D721Med (cell line): ENCODE results near the gene CSTPP1.

Experiments
- DNase-seq: peaks from one replicate; pipeline ENCODE4 v3.0.0; 2011; ENCODE audit warnings: low spot score; ENCODE audit not compliant: insufficient read length
- FAIRE-seq: peaks from 2 replicates; lab custom pipeline; 2011; peaks lifted over from hg19 to GRCh38; lab: Jason Lieb, UNC
- TF ChIP-seq, protein P1 (sequence below): IDR thresholded peaks from 2 replicates; pipeline ENCODE4 v1.5.1; 2012; ENCODE audit warnings: mild to moderate bottlenecking, control low read depth; ENCODE audit not compliant: insufficient read depth; ENCODE audit errors: missing control alignments

CSTPP1 gene

DNA sequence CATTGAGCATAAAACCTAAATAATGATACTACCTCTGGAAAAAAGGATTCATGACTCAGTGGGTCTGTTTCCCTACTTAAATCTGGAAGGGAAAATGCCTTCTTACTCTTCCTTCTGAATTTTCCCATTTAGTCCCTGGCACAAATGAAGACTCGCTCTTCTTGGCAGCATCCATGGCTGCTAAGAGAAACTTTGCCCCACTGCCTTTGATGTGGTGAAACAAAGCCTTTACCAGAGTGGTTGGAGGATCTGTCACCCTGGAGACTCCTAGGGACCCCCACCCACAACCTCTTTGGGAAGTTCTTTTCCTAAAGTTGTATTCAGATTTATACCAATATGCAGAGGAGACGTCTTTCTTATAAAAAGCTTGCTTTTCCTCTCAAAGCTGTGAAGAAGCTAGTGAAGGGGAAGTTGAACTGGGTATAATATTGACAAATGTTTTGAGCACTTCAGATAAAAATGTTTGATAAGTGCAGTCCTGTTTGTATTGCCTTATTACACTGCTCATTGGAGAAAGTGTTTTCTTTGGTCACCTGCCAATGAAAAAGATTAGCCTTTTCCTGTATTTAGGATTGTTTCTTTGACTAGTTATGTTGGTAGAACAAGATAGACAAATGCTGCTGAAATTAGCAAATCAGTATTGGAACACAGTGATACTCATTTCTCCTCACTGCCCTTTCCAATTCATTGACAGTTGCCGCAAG, 162.8 kb downstream of the CSTPP1 start:
- FAIRE-seq (no peak), DNase-seq (no peak)
- TF ChIP-seq, protein P1, sequence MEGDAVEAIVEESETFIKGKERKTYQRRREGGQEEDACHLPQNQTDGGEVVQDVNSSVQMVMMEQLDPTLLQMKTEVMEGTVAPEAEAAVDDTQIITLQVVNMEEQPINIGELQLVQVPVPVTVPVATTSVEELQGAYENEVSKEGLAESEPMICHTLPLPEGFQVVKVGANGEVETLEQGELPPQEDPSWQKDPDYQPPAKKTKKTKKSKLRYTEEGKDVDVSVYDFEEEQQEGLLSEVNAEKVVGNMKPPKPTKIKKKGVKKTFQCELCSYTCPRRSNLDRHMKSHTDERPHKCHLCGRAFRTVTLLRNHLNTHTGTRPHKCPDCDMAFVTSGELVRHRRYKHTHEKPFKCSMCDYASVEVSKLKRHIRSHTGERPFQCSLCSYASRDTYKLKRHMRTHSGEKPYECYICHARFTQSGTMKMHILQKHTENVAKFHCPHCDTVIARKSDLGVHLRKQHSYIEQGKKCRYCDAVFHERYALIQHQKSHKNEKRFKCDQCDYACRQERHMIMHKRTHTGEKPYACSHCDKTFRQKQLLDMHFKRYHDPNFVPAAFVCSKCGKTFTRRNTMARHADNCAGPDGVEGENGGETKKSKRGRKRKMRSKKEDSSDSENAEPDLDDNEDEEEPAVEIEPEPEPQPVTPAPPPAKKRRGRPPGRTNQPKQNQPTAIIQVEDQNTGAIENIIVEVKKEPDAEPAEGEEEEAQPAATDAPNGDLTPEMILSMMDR = no peak

DNA sequence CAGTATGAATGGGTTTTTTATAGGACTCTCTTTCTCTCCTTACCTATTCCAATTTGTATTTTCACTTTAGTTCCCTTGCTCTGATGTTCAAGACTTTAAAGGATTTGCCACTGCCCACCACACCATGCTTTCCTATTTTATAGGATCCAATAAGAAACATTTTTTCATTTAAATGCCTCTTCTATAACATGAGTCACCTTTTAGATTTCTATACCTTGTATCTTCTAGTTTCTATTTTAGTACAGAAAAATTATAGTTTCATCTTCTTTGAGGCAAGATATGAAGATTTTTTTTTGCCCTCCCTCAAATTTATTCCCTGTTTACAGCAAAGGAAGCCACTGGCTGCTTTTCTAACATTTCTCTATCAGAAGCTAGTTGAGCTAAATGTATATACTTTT, 163.4 kb downstream of the CSTPP1 start:
- FAIRE-seq = no peak
- DNase-seq = no peak

DNA sequence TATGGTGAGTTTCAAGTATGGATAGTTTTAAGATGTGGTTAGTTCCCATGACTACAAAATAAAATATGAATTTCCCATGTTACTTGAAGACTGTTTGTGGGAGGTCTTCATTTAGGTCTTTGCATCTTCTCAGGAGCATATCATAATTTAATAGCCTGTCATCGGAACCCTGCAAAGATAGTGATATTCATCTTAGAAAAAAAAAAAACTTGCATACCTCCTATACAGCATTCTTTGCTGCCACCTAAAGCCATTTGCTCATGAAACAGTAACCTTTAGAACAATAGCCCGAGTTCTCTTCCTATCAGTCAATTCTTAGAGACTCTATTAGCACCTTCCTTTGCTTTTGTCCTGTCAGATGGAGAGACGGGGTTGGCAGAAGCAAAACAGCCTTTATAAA, 164.8 kb downstream of the CSTPP1 start:
- TF ChIP-seq, protein P1 = no peak
- FAIRE-seq (no peak), DNase-seq (no peak)

More for the DNA sequence above, 163.4 kb downstream of the CSTPP1 start:
- TF ChIP-seq, protein P1 = no peak

DNA sequence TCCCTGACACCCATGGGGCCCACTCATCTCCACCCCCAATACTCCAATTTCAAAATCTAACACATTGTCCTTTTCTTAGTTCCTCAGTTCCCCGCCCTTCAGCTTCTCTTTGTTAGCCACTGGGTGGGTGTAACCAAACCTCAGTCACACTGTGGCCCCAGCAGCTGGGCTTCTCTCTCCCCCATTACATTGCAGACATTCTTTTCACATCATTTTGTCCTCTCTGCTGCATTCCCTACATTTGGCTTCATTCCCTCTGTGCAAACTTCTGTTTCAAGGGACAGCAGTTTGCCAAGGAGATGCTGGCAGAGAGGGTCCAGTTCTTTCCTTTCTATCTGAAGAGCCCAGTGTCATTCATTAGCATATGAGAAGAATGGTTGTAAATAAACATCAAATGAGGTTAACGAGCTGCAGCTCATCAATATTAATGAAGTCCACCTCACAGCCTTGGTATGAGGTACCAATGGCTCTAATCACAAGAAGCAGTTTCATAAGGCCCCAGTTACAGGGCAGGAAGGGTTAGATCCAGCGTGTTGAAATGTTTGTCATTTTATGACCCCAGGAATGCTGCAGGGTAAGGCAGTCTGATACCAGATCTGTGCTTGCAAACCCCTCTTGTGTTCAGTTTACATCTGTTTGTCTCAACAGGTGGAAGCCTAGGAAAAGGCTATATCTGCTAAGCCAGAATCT, 167.8 kb downstream of the CSTPP1 start:
- TF ChIP-seq, protein P1 = no peak
- DNase-seq = no peak
- no peak for FAIRE-seq

DNA sequence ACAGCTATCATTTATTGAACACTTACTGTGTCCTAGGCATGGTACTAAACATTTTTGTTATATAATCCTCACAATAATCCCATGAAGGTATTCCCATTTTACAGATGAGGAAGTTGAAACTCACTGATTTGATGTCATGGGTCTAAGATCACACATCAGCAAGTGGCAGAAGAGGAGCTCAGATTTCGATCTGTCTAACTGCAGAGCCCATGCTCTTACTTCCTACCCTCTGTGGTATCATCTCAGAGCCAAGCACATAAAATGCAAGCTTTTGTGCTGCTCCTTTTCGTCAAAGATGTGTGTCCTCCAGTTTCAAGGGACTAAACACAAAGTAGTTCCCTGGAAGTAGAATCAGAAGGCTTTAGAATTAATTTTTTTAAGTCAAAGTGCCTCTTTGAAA, 169.0 kb downstream of the CSTPP1 start:
- DNase-seq = no peak
- no peak for FAIRE-seq
- TF ChIP-seq, protein P1 = no peak

DNA sequence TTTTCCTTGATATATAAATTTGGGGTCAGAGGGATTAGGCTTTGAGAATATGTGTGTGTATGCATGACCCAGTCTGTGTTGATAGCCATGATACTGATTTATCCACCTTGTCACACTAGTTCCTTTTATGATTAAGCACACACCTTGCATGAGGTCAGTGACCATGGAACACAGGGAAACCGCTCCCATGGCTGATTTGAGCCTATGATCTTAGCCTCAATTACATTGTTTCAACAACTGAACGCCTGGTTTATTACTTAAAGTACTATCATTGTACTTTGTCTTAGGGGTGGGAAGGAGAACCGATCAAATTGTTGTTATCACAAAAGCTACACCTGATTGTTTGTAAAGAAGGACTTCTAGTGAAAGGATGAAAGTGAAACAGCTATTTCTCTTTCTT, 169.4 kb downstream of the CSTPP1 start:
- TF ChIP-seq, protein P1 = no peak
- FAIRE-seq = no peak
- no peak for DNase-seq
